Activated CD8-positive, alpha-beta memory T cell treated with anti-CD3 and anti-CD28 coated beads, Interleukin-2, amount 50 U/mL, for 1 hour (primary cell): ENCODE measurements around the gene CAV1.

Experiments used
- DNase-seq: peaks from one replicate; pipeline ENCODE4 v3.0.0-alpha.2; 2020; ENCODE audit errors: extremely low read depth

CAV1 gene

GRCh38 chr7:116557901-116558300 is 33.1 kb downstream of the CAV1 start:
- DNase-seq: no peak

GRCh38 chr7:116560021-116560970 is 35.5 kb downstream of the CAV1 start:
- no peak for DNase-seq

- no peak for DNase-seq
Measured at GRCh38 chr7:116561697-116562483, 37.1 kb downstream of the CAV1 start.

GRCh38 chr7:116562529-116563121 is 37.8 kb downstream of the CAV1 start:
- no peak for DNase-seq

- DNase-seq: no peak
Measured at GRCh38 chr7:116565981-116566380, 41.1 kb downstream of the CAV1 start.

- no peak for DNase-seq
Measured at GRCh38 chr7:116566666-116567065, 41.8 kb downstream of the CAV1 start.

- no peak for DNase-seq
Measured at GRCh38 chr7:116569737-116570136, 44.9 kb downstream of the CAV1 start.

GRCh38 chr7:116570306-116570705 is 45.5 kb downstream of the CAV1 start:
- no peak for DNase-seq

GRCh38 chr7:116571037-116571436 is 46.2 kb downstream of the CAV1 start:
- DNase-seq: no peak

- no peak for DNase-seq
Measured at GRCh38 chr7:116571552-116571951, 46.7 kb downstream of the CAV1 start.

- DNase-seq: no peak
Measured at GRCh38 chr7:116572036-116572435, 47.2 kb downstream of the CAV1 start.

- DNase-seq: no peak
Measured at GRCh38 chr7:116573541-116573940, 48.7 kb downstream of the CAV1 start.

GRCh38 chr7:116574025-116574822 is 49.4 kb downstream of the CAV1 start:
- DNase-seq: no peak

GRCh38 chr7:116575853-116576252 is 51.0 kb downstream of the CAV1 start:
- DNase-seq: no peak

GRCh38 chr7:116576350-116577319 is 51.8 kb downstream of the CAV1 start:
- no peak for DNase-seq

- no peak for DNase-seq
Measured at GRCh38 chr7:116577320-116577871, 52.6 kb downstream of the CAV1 start.

GRCh38 chr7:116578526-116578925 is 53.7 kb downstream of the CAV1 start:
- DNase-seq: no peak

- no peak for DNase-seq
Measured at GRCh38 chr7:116579322-116579721, 54.5 kb downstream of the CAV1 start.

GRCh38 chr7:116579835-116580234 is 55.0 kb downstream of the CAV1 start:
- DNase-seq: no peak

- no peak for DNase-seq
Measured at GRCh38 chr7:116582164-116582732, 57.4 kb downstream of the CAV1 start.
